SK-N-SH treated with all-trans-retinoic acid at 6 μM for 48 hours (cell line): ENCODE results near the gene KCP.

Experiments
- ATAC-seq: fragments of 200-7000 bp; cut with Tn5 transposase; 3 replicates; pipeline ENCODE4 v1.9.1; 2020; ENCODE audit warnings: mild to moderate bottlenecking, moderate library complexity
- BACH2 ChIP-seq: fragments of 250-450 bp; sonication (Bioruptor Pico); IDR thresholded peaks from 2 replicates; pipeline ENCODE4 v1.9.0; 2021; ENCODE audit warnings: mild to moderate bottlenecking, borderline replicate concordance
- CREB5 ChIP-seq: fragments of 250-450 bp; sonication (Bioruptor Pico); IDR thresholded peaks from 2 replicates; pipeline ENCODE4 v1.5.1; 2020; ENCODE audit warnings: low read depth, mild to moderate bottlenecking, moderate library complexity
- CSDC2 ChIP-seq: fragments of 250-450 bp; sonication (Bioruptor Pico); IDR thresholded peaks from 2 replicates; pipeline ENCODE4 v1.5.0; 2020; ENCODE audit warnings: mild to moderate bottlenecking, moderate library complexity
- CSRNP3 ChIP-seq: fragments of 250-450 bp; sonication (Bioruptor Pico); IDR thresholded peaks from 2 replicates; pipeline ENCODE4 v1.5.1; 2021; ENCODE audit warnings: mild to moderate bottlenecking, moderate library complexity
- ESRRG ChIP-seq: fragments of 250-450 bp; sonication (Bioruptor Pico); IDR thresholded peaks from 2 replicates; pipeline ENCODE4 v1.6.1; 2021; ENCODE audit warnings: mild to moderate bottlenecking
- GLIS3 ChIP-seq: fragments of 250-450 bp; sonication (Bioruptor Pico); IDR thresholded peaks from 2 replicates; pipeline ENCODE4 v1.5.0; 2020; ENCODE audit warnings: mild to moderate bottlenecking, moderate library complexity
- ISL1 ChIP-seq: fragments of 250-450 bp; sonication (Bioruptor Pico); IDR thresholded peaks from 2 replicates; pipeline ENCODE4 v2.1.2; 2022; ENCODE audit warnings: mild to moderate bottlenecking, moderate library complexity
- OSR1 ChIP-seq: fragments of 250-450 bp; sonication (Bioruptor Pico); IDR thresholded peaks from 2 replicates; pipeline ENCODE4 v1.8.0; 2022; ENCODE audit warnings: moderate library complexity, mild to moderate bottlenecking, inconsistent platforms
- PATZ1 ChIP-seq: fragments of 250-450 bp; sonication (Bioruptor Pico); IDR thresholded peaks from 2 replicates; pipeline ENCODE4 v1.8.0; 2020; ENCODE audit warnings: mild to moderate bottlenecking, moderate library complexity, borderline replicate concordance
- POU6F1 ChIP-seq: fragments of 250-450 bp; sonication (Bioruptor Pico); IDR thresholded peaks from 2 replicates; pipeline ENCODE4 v1.8.0; 2021; ENCODE audit warnings: low read depth, mild to moderate bottlenecking, moderate library complexity, borderline replicate concordance
- PPARA ChIP-seq: fragments of 250-450 bp; sonication (Bioruptor Pico); IDR thresholded peaks from 2 replicates; pipeline ENCODE4 v1.5.0; 2020; ENCODE audit warnings: mild to moderate bottlenecking, borderline replicate concordance
- RARB ChIP-seq: fragments of 250-450 bp; sonication (Bioruptor Pico); IDR thresholded peaks from 2 replicates; pipeline ENCODE4 v1.8.0; 2021; ENCODE audit warnings: mild to moderate bottlenecking, moderate library complexity
- TCF4 ChIP-seq: fragments of 250-450 bp; sonication (Bioruptor Pico); IDR thresholded peaks from 2 replicates; pipeline ENCODE4 v1.8.0; 2021; ENCODE audit warnings: mild to moderate bottlenecking, moderate library complexity, borderline replicate concordance
- TSHZ2 ChIP-seq: fragments of 250-450 bp; sonication (Bioruptor Pico); IDR thresholded peaks from 2 replicates; pipeline ENCODE4 v1.5.0; 2020; ENCODE audit warnings: mild to moderate bottlenecking, moderate library complexity
- ZC3H10 ChIP-seq: fragments of 250-450 bp; sonication (Bioruptor Pico); IDR thresholded peaks from 2 replicates; pipeline ENCODE4 v1.5.1; 2021; ENCODE audit warnings: mild to moderate bottlenecking, moderate library complexity
- ZFP3 ChIP-seq: fragments of 250-450 bp; sonication (Bioruptor Pico); IDR thresholded peaks from 2 replicates; pipeline ENCODE4 v1.5.0; 2020; ENCODE audit warnings: mild to moderate bottlenecking, moderate library complexity
- ZFP30 ChIP-seq: fragments of 450-650 bp; formaldehyde crosslinking; IDR thresholded peaks from 2 replicates; pipeline ENCODE4 v1.5.0; 2022; ENCODE audit warnings: mild to moderate bottlenecking, moderate library complexity
- ZNF565 ChIP-seq: fragments of 450-650 bp; formaldehyde crosslinking; conservative IDR thresholded peaks from 2 replicates; pipeline ENCODE4 v1.5.0; 2020; ENCODE audit warnings: low read depth, mild to moderate bottlenecking, moderate library complexity
- ZNF70 ChIP-seq: fragments of 450-650 bp; formaldehyde crosslinking; IDR thresholded peaks from 2 replicates; pipeline ENCODE4 v1.5.0; 2020; ENCODE audit warnings: mild to moderate bottlenecking, moderate library complexity
- ZNF8 ChIP-seq: fragments of 450-650 bp; formaldehyde crosslinking; IDR thresholded peaks from 2 replicates; pipeline ENCODE4 v1.5.0; 2020; ENCODE audit warnings: mild to moderate bottlenecking, moderate library complexity

KCP gene

GRCh38 chr7:128839751-128840177, 70.7 kb downstream of the KCP start:
- ATAC-seq: no peak
- TF ChIP-seq ESRRG (CRISPR knock-in tag) (no peak), ZFP3 (CRISPR knock-in tag) (no peak), PATZ1 (no peak), ZC3H10 (CRISPR knock-in tag) (no peak), CSDC2 (CRISPR knock-in tag) (no peak), BACH2 (no peak), PPARA (no peak), ZNF8 (CRISPR knock-in tag) (no peak), TSHZ2 (CRISPR knock-in tag) (no peak), TCF4 (CRISPR knock-in tag) (no peak), POU6F1 (CRISPR knock-in tag) (no peak), CSRNP3 (CRISPR knock-in tag) (no peak), ZNF70 (CRISPR knock-in tag) (no peak)

- no peak for ATAC-seq
- no peak for TF ChIP-seq ZNF565 (CRISPR knock-in tag)
- no peak for TF ChIP-seq PATZ1
- TF ChIP-seq, all 23 proteins: peak for 0
Measured at GRCh38 chr7:128838981-128839731, 71.4 kb downstream of the KCP start.

GRCh38 chr7:128838109-128838779, 72.3 kb downstream of the KCP start:
- no peak for ATAC-seq
- TF ChIP-seq ESRRG (CRISPR knock-in tag): no peak
- TF ChIP-seq RARB (CRISPR knock-in tag): no peak
- TF ChIP-seq OSR1 (CRISPR knock-in tag): no peak
- TF ChIP-seq ZC3H10 (CRISPR knock-in tag): no peak
- TF ChIP-seq PATZ1: no peak
- no peak for TF ChIP-seq GLIS3 (CRISPR knock-in tag)
- no peak for TF ChIP-seq TSHZ2 (CRISPR knock-in tag)
- TF ChIP-seq CREB5 (CRISPR knock-in tag): no peak
- no peak for TF ChIP-seq BACH2
- no peak for TF ChIP-seq TCF4 (CRISPR knock-in tag)
- no peak for TF ChIP-seq ISL1 (CRISPR knock-in tag)
- no peak for TF ChIP-seq ZFP30 (CRISPR knock-in tag)
